Liver (tissue), 9 donors: ENCODE results near the gene THRAP3. TPM values are rescaled to one million over a fixed set of nuclear protein-coding genes. Genes with fewer than 3 reads are reported as not detected.

ENCODE experiments used
- DNase-seq: peaks from one replicate; pipeline ENCODE4 v3.0.0-alpha.2; 2017; ENCODE audit warnings: low spot score
- H3K27ac ChIP-seq, 2 donors: one replicate each; pipeline ENCODE4 v1.7.0; 2013; ENCODE audit warnings: inconsistent platforms in 2 of 2, low read length in 2 of 2, control low read depth in 1 of 2, low read depth in 1 of 2, mild to moderate bottlenecking in 1 of 2
- H3K27me3 ChIP-seq, 4 donors: one replicate each; pipeline versions ENCODE4 v1.6.1 to v1.7.0; 2013; ENCODE audit warnings: low read length in 3 of 4, inconsistent platforms in 1 of 4, mild to moderate bottlenecking in 1 of 4, moderate library complexity in 1 of 4; ENCODE audit not compliant: control insufficient read depth in 4 of 4, insufficient read depth in 4 of 4
- H3K36me3 ChIP-seq, 4 donors: one replicate each; pipeline versions ENCODE4 v1.6.1 to v1.7.0; 2013; ENCODE audit warnings: low read length in 3 of 4, mild to moderate bottlenecking in 3 of 4, low read depth in 1 of 4, moderate library complexity in 1 of 4; ENCODE audit not compliant: control insufficient read depth in 4 of 4, insufficient read depth in 3 of 4
- H3K4me1 ChIP-seq, 4 donors: one replicate each; pipeline versions ENCODE4 v1.6.1 to v1.7.0; 2013; ENCODE audit warnings: low read length in 3 of 4, mild to moderate bottlenecking in 3 of 4, moderate library complexity in 1 of 4; ENCODE audit not compliant: control insufficient read depth in 4 of 4, insufficient read depth in 4 of 4
- H3K4me3 ChIP-seq, 3 donors: one replicate each; pipeline versions ENCODE4 v1.6.1 to v1.7.0; 2013; ENCODE audit warnings: low read length in 3 of 3, control low read depth in 1 of 3, low read depth in 1 of 3, mild to moderate bottlenecking in 1 of 3
- H3K9ac ChIP-seq, 2 donors: one replicate each; pipeline ENCODE4 v1.7.0; 2013; ENCODE audit warnings: low read length in 2 of 2, mild to moderate bottlenecking in 2 of 2, moderate library complexity in 2 of 2, control low read depth in 1 of 2, low read depth in 1 of 2
- H3K9me3 ChIP-seq, 4 donors: one replicate each; pipeline versions ENCODE4 v1.6.1 to v1.7.0; 2013; ENCODE audit warnings: low read length in 3 of 4; ENCODE audit not compliant: control insufficient read depth in 4 of 4
- CTCF ChIP-seq: fragments of 150-350 bp; IDR thresholded peaks from 2 replicates; pipeline ENCODE4 v1.5.1; 2017; ENCODE audit warnings: improper control_type of control experiment, low read depth, low read length; ENCODE audit not compliant: missing input control
- EGR1 ChIP-seq, 2 donors: IDR thresholded peaks; 2 replicates each; pipeline ENCODE4 v1.6.1; 2016 to 2018; ENCODE audit warnings: antibody characterized with exemption in 2 of 2, low read depth in 2 of 2
- FOXA1 ChIP-seq: IDR thresholded peaks from 2 replicates; pipeline ENCODE4 v1.6.1; 2016; ENCODE audit warnings: antibody characterized with exemption
- FOXA2 ChIP-seq: IDR thresholded peaks from 2 replicates; pipeline ENCODE4 v1.6.1; 2016; ENCODE audit warnings: antibody characterized with exemption
- GABPA ChIP-seq, 2 donors: IDR thresholded peaks in 1 of 2; conservative IDR thresholded peaks in 1 of 2; 2 replicates each; pipeline ENCODE4 v1.6.1; 2016; ENCODE audit warnings: antibody characterized with exemption in 2 of 2, mild to moderate bottlenecking in 1 of 2, moderate library complexity in 1 of 2
- HNF4A ChIP-seq, 2 donors: conservative IDR thresholded peaks; 2 replicates each; pipeline ENCODE4 v1.6.1; 2016; ENCODE audit warnings: antibody characterized with exemption in 2 of 2, mild to moderate bottlenecking in 2 of 2
- HNF4G ChIP-seq: IDR thresholded peaks from 2 replicates; pipeline ENCODE4 v1.6.1; 2016; ENCODE audit warnings: antibody characterized with exemption
- JUND ChIP-seq, 2 donors: IDR thresholded peaks; 2 replicates each; pipeline ENCODE4 v1.6.1; 2016; ENCODE audit warnings: antibody characterized with exemption in 2 of 2
- NR2F2 ChIP-seq: IDR thresholded peaks from 2 replicates; pipeline ENCODE4 v1.6.1; 2016; ENCODE audit warnings: antibody characterized with exemption
- RAD21 ChIP-seq, 2 donors: IDR thresholded peaks; 2 replicates each; pipeline ENCODE4 v1.6.1; 2016; ENCODE audit warnings: antibody characterized with exemption in 2 of 2, mild to moderate bottlenecking in 2 of 2
- REST ChIP-seq: IDR thresholded peaks from 2 replicates; pipeline ENCODE4 v1.6.1; 2016; ENCODE audit warnings: antibody characterized with exemption, mild to moderate bottlenecking
- RXRA ChIP-seq, 2 donors: IDR thresholded peaks; 2 replicates each; pipeline ENCODE4 v1.6.1; 2017 to 2018; ENCODE audit warnings: antibody characterized with exemption in 2 of 2, mild to moderate bottlenecking in 1 of 2
- SP1 ChIP-seq: IDR thresholded peaks from 2 replicates; pipeline ENCODE4 v1.6.1; 2018; ENCODE audit warnings: antibody characterized with exemption, mild to moderate bottlenecking
- TAF1 ChIP-seq: conservative IDR thresholded peaks from 2 replicates; pipeline ENCODE4 v1.6.1; 2016; ENCODE audit warnings: antibody characterized with exemption, mild to moderate bottlenecking
- YY1 ChIP-seq: IDR thresholded peaks from 2 replicates; pipeline ENCODE4 v1.6.1; 2016; ENCODE audit warnings: antibody characterized with exemption, mild to moderate bottlenecking
- WGBS: extraction: QIAGEN DNeasy Blood & Tissue Kit; methylation state at CpG from one replicate; pipeline ENCODE4 v1.1.7; 2013; 5-methylcytosine and 5-hydroxymethylcytosine counted together
- polyA plus RNA-seq, 2 donors: library from polyadenylated mRNA; stranded (reverse) in 1 of 2; unstranded in 1 of 2; fragments of 200-250 nt in 1 of 2; fragments of >200 nt in 1 of 2; fragmentation: Nextera tagmentation in 1 of 2; extraction: Ambion mirVana in 1 of 2; gene quantifications; one replicate each; pipeline versions ENCODE4 v1.2.1 to v1.2.3, GENCODE V29; 2013 to 2015
- total RNA-seq, 2 donors: library from RNA; depleted of rRNA; stranded (reverse); fragments of >200 nt; gene quantifications; one replicate each; pipeline ENCODE4 v1.2.3, GENCODE V29; 2014
- TF ChIP-seq, protein P1 (sequence below): IDR thresholded peaks from 2 replicates; pipeline ENCODE4 v1.6.1; 2016; ENCODE audit warnings: antibody characterized with exemption
- TF ChIP-seq, protein P2 (sequence below): IDR thresholded peaks from 2 replicates; pipeline ENCODE4 v1.6.1; 2016; ENCODE audit warnings: antibody characterized with exemption
- TF ChIP-seq, protein P3 (sequence below): IDR thresholded peaks from 2 replicates; pipeline ENCODE4 v1.6.1; 2016; ENCODE audit warnings: antibody characterized with exemption
- donor health status: healthy.
- donor health status: healthy.
- donor health status: healthy.
- donor health status: healthy.
- donor health status: healthy.

THRAP3 gene
- total RNA-seq (10 to 100 TPM; 48.9 to 55.1 TPM), polyA plus RNA-seq (10 to 100 TPM; 21.3 to 42.8 TPM)

DNA sequence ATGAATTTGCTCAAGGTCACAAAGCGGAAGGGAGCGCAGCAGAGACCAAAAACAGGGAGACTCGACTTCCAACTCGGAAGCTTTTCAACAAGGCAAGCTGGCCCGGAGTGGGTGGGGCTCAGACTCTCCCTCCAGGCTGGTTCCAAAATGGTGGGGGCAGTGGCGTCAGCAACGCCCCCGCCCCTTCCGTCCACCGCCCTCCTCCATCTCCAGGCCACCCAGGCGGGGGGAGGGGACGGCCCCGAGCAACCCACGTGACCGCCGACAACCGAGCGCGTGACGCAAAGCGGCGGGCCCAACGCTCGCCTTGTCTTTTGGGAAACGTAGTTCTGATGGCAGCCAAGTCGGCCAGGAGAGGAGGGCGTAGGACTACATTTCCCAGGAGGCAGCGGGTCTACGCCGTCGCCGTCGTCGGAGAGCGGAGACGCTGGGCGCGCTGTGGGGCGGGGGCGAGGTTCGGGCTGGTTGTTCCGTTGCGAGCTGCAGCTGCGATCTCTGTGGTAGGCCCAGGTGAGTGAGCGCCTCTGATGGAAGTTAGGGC is at the start of gene THRAP3:
Gene THRAP3 (plus strand): TSS at position 448 of the 541 bp plus-strand sequence. CDS start 58,121 bp downstream, outside the sequence.
- Histone ChIP-seq H3K27me3 (no peaks in the 10 kb centered on the region), H3K36me3 (peaks cover 1 to 4% (median 3%) of the 10 kb centered on the region in 4 donors), H3K4me1 (peaks cover 0 to 30% (median 22%) of the 10 kb centered on the region in 4 donors), H3K27ac (peak within 1 kb of the TSS; percentile 93 to 98), H3K9me3 (no peaks in the 10 kb centered on the region), H3K9ac (peak within 1 kb of the TSS; percentile 89 to 97), H3K4me3 (peak within 1 kb of the TSS; percentile 74 to 99 (median 94))
- WGBS = under 1% methylated on average over 45 of the region's 45 CpGs
- peak; percentile 3 to 35 for TF ChIP-seq RXRA (IDR thresholded peaks at IDR 0.05)
- TF ChIP-seq FOXA2 = no peak
- TF ChIP-seq, protein P1, sequence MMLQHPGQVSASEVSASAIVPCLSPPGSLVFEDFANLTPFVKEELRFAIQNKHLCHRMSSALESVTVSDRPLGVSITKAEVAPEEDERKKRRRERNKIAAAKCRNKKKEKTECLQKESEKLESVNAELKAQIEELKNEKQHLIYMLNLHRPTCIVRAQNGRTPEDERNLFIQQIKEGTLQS = no peak
- TF ChIP-seq HNF4G = no peak
- peak; percentile 80 for TF ChIP-seq SP1
- TF ChIP-seq, protein P2, sequence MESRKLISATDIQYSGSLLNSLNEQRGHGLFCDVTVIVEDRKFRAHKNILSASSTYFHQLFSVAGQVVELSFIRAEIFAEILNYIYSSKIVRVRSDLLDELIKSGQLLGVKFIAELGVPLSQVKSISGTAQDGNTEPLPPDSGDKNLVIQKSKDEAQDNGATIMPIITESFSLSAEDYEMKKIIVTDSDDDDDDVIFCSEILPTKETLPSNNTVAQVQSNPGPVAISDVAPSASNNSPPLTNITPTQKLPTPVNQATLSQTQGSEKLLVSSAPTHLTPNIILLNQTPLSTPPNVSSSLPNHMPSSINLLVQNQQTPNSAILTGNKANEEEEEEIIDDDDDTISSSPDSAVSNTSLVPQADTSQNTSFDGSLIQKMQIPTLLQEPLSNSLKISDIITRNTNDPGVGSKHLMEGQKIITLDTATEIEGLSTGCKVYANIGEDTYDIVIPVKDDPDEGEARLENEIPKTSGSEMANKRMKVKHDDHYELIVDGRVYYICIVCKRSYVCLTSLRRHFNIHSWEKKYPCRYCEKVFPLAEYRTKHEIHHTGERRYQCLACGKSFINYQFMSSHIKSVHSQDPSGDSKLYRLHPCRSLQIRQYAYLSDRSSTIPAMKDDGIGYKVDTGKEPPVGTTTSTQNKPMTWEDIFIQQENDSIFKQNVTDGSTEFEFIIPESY = no peak
- no peak for TF ChIP-seq FOXA1
- TF ChIP-seq EGR1 (IDR thresholded peaks at IDR 0.05; ENCODE audit: low read depth in 2 of 2) = peak; percentile 94 to 95
- no peak for TF ChIP-seq CTCF
- TF ChIP-seq JUND (IDR thresholded peaks at IDR 0.05) = no peak
- TF ChIP-seq HNF4A (conservative IDR thresholded peaks at IDR 0.05) = peak in 1 of 2 donors; percentile 16
- peak; percentile 80 for TF ChIP-seq TAF1
- peak; percentile 55 for TF ChIP-seq REST
- TF ChIP-seq RAD21 (IDR thresholded peaks at IDR 0.05) = peak; percentile 8 to 43
- TF ChIP-seq, protein P3, sequence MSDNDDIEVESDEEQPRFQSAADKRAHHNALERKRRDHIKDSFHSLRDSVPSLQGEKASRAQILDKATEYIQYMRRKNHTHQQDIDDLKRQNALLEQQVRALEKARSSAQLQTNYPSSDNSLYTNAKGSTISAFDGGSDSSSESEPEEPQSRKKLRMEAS = peak; percentile 31
- TF ChIP-seq GABPA (IDR thresholded peaks at IDR 0.05 in 1 of 2, conservative IDR thresholded peaks at IDR 0.05 in 1 of 2) = peak in 1 of 2 donors; percentile 81
- peak; percentile 97 for TF ChIP-seq YY1
- no peak for TF ChIP-seq NR2F2
- peak; percentile 98 for DNase-seq
